Caco-2 (cell line): ENCODE results near the gene H2AZ2. TPM values are rescaled to one million over a fixed set of nuclear protein-coding genes. Genes with fewer than 3 reads are reported as not detected.
A peak's percentile ranks its signal among the peaks of the same experiment; 100 is the strongest.

Experiments
- BruUV-seq: library from RNA; stranded (reverse); fragments of 400-500 nt; replicated peaks from 2 replicates; lab custom pipeline; 2021; lab: Mats Ljungman, UMichigan
- CTCF ChIA-PET: fragments of 300-600 bp; sonication (Branson Sonifier 250); formaldehyde crosslinking; loops from one replicate; lab custom pipeline; 2022; ENCODE audit warnings: antibody characterized with exemption; lab: Charles Lee
- POLR2A ChIA-PET: fragments of 300-600 bp; sonication (Branson Sonifier 250); formaldehyde crosslinking; loops from one replicate; lab custom pipeline; 2022; ENCODE audit warnings: antibody characterized with exemption; lab: Charles Lee
- DNase-seq, 2 experiments: peaks; one replicate each; pipeline versions ENCODE4 v3.0.0 to v3.0.0-alpha.2; 2020 to 2022
- H3K27me3 ChIP-seq: replicated peaks from 2 replicates; pipeline ENCODE4 v1.6.0; 2011; ENCODE audit warnings: low read length; ENCODE audit not compliant: control insufficient read depth, insufficient read depth
- H3K36me3 ChIP-seq: 2 replicates; pipeline ENCODE4 v1.5.1; 2011; ENCODE audit warnings: low read length; ENCODE audit not compliant: control insufficient read depth, insufficient read depth
- H3K4me1 ChIP-seq: fragments of 250-450 bp; sonication (Bioruptor Pico); 2 replicates; pipeline ENCODE4 v1.5.1; 2020; ENCODE audit warnings: mild to moderate bottlenecking
- H3K4me3 ChIP-seq: 2 replicates; pipeline ENCODE4 v1.5.1; 2011; ENCODE audit warnings: low read depth, mild to moderate bottlenecking, control low read depth, low read length
- H3K9me3 ChIP-seq: fragments of 250-450 bp; sonication (Bioruptor Pico); 2 replicates; pipeline ENCODE4 v1.5.1; 2020; ENCODE audit warnings: mild to moderate bottlenecking, moderate library complexity
- H3K27ac Mint-ChIP-seq: one replicate; pipeline ENCODE4 v1.8.0; 2022; ENCODE audit warnings: mixed read lengths; ENCODE audit not compliant: unreplicated experiment
- H3K27me3 Mint-ChIP-seq: one replicate; pipeline ENCODE4 v1.8.0; 2022; ENCODE audit warnings: mixed read lengths; ENCODE audit not compliant: insufficient read depth, unreplicated experiment
- H3K36me3 Mint-ChIP-seq: one replicate; pipeline ENCODE4 v1.8.0; 2022; ENCODE audit warnings: mild to moderate bottlenecking, mixed read lengths; ENCODE audit not compliant: insufficient read depth, unreplicated experiment
- H3K4me1 Mint-ChIP-seq: one replicate; pipeline ENCODE4 v1.8.0; 2022; ENCODE audit warnings: low read depth, mixed read lengths; ENCODE audit not compliant: unreplicated experiment
- H3K4me3 Mint-ChIP-seq: one replicate; pipeline ENCODE4 v1.8.0; 2022; ENCODE audit warnings: mild to moderate bottlenecking, moderate library complexity, mixed read lengths; ENCODE audit not compliant: unreplicated experiment
- H3K9me3 Mint-ChIP-seq: one replicate; pipeline ENCODE4 v1.8.0; 2022; ENCODE audit warnings: mixed read lengths; ENCODE audit not compliant: unreplicated experiment
- CTCF ChIP-seq, 2 experiments: fragments of 200-600 bp in 1 of 2; IDR thresholded peaks; 1 replicate in 1 of 2; 2 replicates in 1 of 2; pipeline versions ENCODE4 v1.5.1 to v1.8.0; 2011 to 2022; ENCODE audit warnings: antibody characterized with exemption in 1 of 2, control low read depth in 1 of 2, inconsistent platforms in 1 of 2, low read depth in 1 of 2, low read length in 1 of 2, mild to moderate bottlenecking in 1 of 2, moderate library complexity in 1 of 2; ENCODE audit not compliant: insufficient read depth in 1 of 2, severe bottlenecking in 1 of 2, unreplicated experiment in 1 of 2
- intact Hi-C: fragments of 100-400 bp; cut with micrococcal nuclease; formaldehyde crosslinking; loops from one replicate; pipeline ENCODE4 v1.10.0; 2022; ENCODE audit not compliant: unreplicated experiment
- total RNA-seq: library from RNA; stranded (reverse); gene quantifications from 2 replicates; pipeline ENCODE4 v1.2.3, GENCODE V29; 2022

H2AZ2 gene
- total RNA-seq, 1 experiment from 2014 or later, result 244 TPM

GRCh38 chr7:44883961-44884620 is 36.2 kb upstream of the H2AZ2 start:
- H3K27me3 Mint-ChIP-seq, result no peaks in the 10 kb centered on the region
- H3K4me3 Mint-ChIP-seq, result peak overlapping the region; percentile 96
- intact Hi-C loops, result loop anchor here (2.0 to 10.0 kb wide), 2 partner anchors 35 to 101 kb away; partner anchors contain the start of gene H2AZ2
- no peak for DNase-seq
- ChIA-PET CTCF (interaction anchor here (1.0 to 2.1 kb wide), 3 partner anchors 9 to 116 kb away, joined by 3 to 13 read pairs (median 3); partner anchors contain the start of gene CCM2), POLR2A (interaction anchor here (0.6 to 1.2 kb wide), 3 partner anchors 83 to 227 kb away, joined by 3 to 10 read pairs (median 3); partner anchors contain the start of gene TBRG4)
- Histone ChIP-seq H3K36me3 (no peaks in the 10 kb centered on the region), H3K27me3 (no peaks in the 10 kb centered on the region), H3K4me3 (peak overlapping the region; percentile 78), H3K4me1 (peaks cover 26% of the 10 kb centered on the region), H3K9me3 (no peaks in the 10 kb centered on the region)
- H3K27ac Mint-ChIP-seq, result peak overlapping the region; percentile 100
- peaks cover 25% of the 10 kb centered on the region for H3K4me1 Mint-ChIP-seq
- peaks cover 40% of the 10 kb centered on the region for H3K36me3 Mint-ChIP-seq
- BruUV-seq, result TSS peak; percentile 28
- H3K9me3 Mint-ChIP-seq, result no peaks in the 10 kb centered on the region
- no peak for TF ChIP-seq CTCF (IDR thresholded peaks at IDR 0.05; ENCODE audit: insufficient read depth in 1 of 2, low read depth in 1 of 2, low read length in 1 of 2, severe bottlenecking in 1 of 2, unreplicated experiment in 1 of 2)

- Histone ChIP-seq H3K4me1 (peaks cover 26% of the 10 kb centered on the region), H3K36me3 (no peaks in the 10 kb centered on the region), H3K4me3 (no peak overlapping the region), H3K27me3 (no peaks in the 10 kb centered on the region), H3K9me3 (no peaks in the 10 kb centered on the region)
- no TSS peak for BruUV-seq
- DNase-seq, result no peak
- H3K36me3 Mint-ChIP-seq, result peaks cover 40% of the 10 kb centered on the region
- no peaks in the 10 kb centered on the region for H3K27me3 Mint-ChIP-seq
- H3K27ac Mint-ChIP-seq, result no peak overlapping the region
- intact Hi-C loops, result loop anchor here (10.0 kb wide), 1 partner anchor 102 kb away; no protein-coding TSS in a partner anchor
- ChIA-PET CTCF (no interaction called here), POLR2A (no interaction called here)
- no peak for TF ChIP-seq CTCF (IDR thresholded peaks at IDR 0.05; ENCODE audit: insufficient read depth in 1 of 2, low read depth in 1 of 2, low read length in 1 of 2, severe bottlenecking in 1 of 2, unreplicated experiment in 1 of 2)
- peaks cover 25% of the 10 kb centered on the region for H3K4me1 Mint-ChIP-seq
- no peaks in the 10 kb centered on the region for H3K9me3 Mint-ChIP-seq
- peak overlapping the region; percentile 27 for H3K4me3 Mint-ChIP-seq
Observed at GRCh38 chr7:44882899-44883298, 35.0 kb upstream of the H2AZ2 start.

- Mint-ChIP-seq H3K4me1 (peaks cover 25% of the 10 kb centered on the region), H3K9me3 (no peaks in the 10 kb centered on the region), H3K4me3 (no peak overlapping the region), H3K27ac (no peak overlapping the region), H3K36me3 (peaks cover 40% of the 10 kb centered on the region), H3K27me3 (no peaks in the 10 kb centered on the region)
- BruUV-seq, result no TSS peak
- DNase-seq, result no peak
- Histone ChIP-seq H3K4me3 (no peak overlapping the region), H3K36me3 (no peaks in the 10 kb centered on the region), H3K27me3 (no peaks in the 10 kb centered on the region), H3K9me3 (no peaks in the 10 kb centered on the region), H3K4me1 (peaks cover 26% of the 10 kb centered on the region)
- CTCF ChIA-PET, result interaction anchor here (0.5 kb wide), 1 partner anchor 25 kb away, joined by 5 read pairs; no protein-coding TSS in a partner anchor
- POLR2A ChIA-PET, result no interaction called here
- intact Hi-C loops, result loop anchor here (10.0 kb wide), 1 partner anchor 103 kb away; no protein-coding TSS in a partner anchor
- no peak for TF ChIP-seq CTCF (IDR thresholded peaks at IDR 0.05; ENCODE audit: insufficient read depth in 1 of 2, low read depth in 1 of 2, low read length in 1 of 2, severe bottlenecking in 1 of 2, unreplicated experiment in 1 of 2)
Observed at GRCh38 chr7:44881610-44882009, 33.7 kb upstream of the H2AZ2 start.
